CD14-positive monocyte (primary cell): ENCODE data around the gene VIPR1. TPM values are rescaled to one million over a fixed set of nuclear protein-coding genes. Genes with fewer than 3 reads are reported as not detected.

Source experiments
- DNase-seq, 3 donors: peaks; one replicate each; pipeline ENCODE4 v3.0.0-alpha.2; 2011 to 2022
- H2AFZ ChIP-seq: 2 replicates; pipeline ENCODE4 v1.6.0; 2012; ENCODE audit warnings: mild to moderate bottlenecking, low read depth, low read length, inconsistent platforms; ENCODE audit not compliant: insufficient read depth, poor library complexity, severe bottlenecking
- H3K27ac ChIP-seq, 2 donors: 1 replicate in 1 of 2; 2 replicates in 1 of 2; pipeline ENCODE4 v1.5.1; 2012 to 2013; ENCODE audit warnings: low read length in 2 of 2, control low read depth in 1 of 2, inconsistent platforms in 1 of 2, low read depth in 1 of 2, mild to moderate bottlenecking in 1 of 2
- H3K27me3 ChIP-seq, 2 donors: one replicate each; pipeline versions ENCODE4 v1.6.0 to v1.6.1; 2011 to 2013; ENCODE audit warnings: low read length in 2 of 2; ENCODE audit not compliant: control insufficient read depth in 2 of 2, insufficient read depth in 2 of 2
- H3K36me3 ChIP-seq, 2 donors: replicated peaks in 1 of 2; 1 replicate in 1 of 2; 2 replicates in 1 of 2; pipeline versions ENCODE4 v1.5.1 to v1.6.1; 2012 to 2013; ENCODE audit warnings: low read length in 2 of 2, control low read depth in 1 of 2, inconsistent platforms in 1 of 2, mild to moderate bottlenecking in 1 of 2; ENCODE audit not compliant: insufficient read depth in 2 of 2, control insufficient read depth in 1 of 2
- H3K4me1 ChIP-seq, 2 donors: 1 replicate in 1 of 2; 2 replicates in 1 of 2; pipeline versions ENCODE4 v1.5.1 to v1.6.1; 2012 to 2013; ENCODE audit warnings: low read length in 2 of 2, control low read depth in 1 of 2, inconsistent platforms in 1 of 2, mild to moderate bottlenecking in 1 of 2, moderate library complexity in 1 of 2; ENCODE audit not compliant: insufficient read depth in 2 of 2, control insufficient read depth in 1 of 2
- H3K4me2 ChIP-seq: replicated peaks from 2 replicates; pipeline ENCODE3; 2012; ENCODE audit warnings: low read length, moderate library complexity, mild to moderate bottlenecking; ENCODE audit not compliant: poor library complexity, severe bottlenecking; ENCODE audit errors: extremely low read depth
- H3K4me3 ChIP-seq, 3 experiments: fragments of 200-600 bp in 1 of 3; sonication (generic) in 1 of 3; replicated peaks in 1 of 3; 1 replicate in 2 of 3; 2 replicates in 1 of 3; pipeline ENCODE4 v1.5.1; 2011 to 2013; ENCODE audit warnings: low read length in 3 of 3, mild to moderate bottlenecking in 3 of 3, control low read depth in 2 of 3, low read depth in 2 of 3, inconsistent platforms in 1 of 3, moderate library complexity in 1 of 3
- H3K79me2 ChIP-seq: 2 replicates; pipeline ENCODE4 v1.6.0; 2012; ENCODE audit warnings: mild to moderate bottlenecking, control low read depth, inconsistent platforms, low read length, moderate library complexity; ENCODE audit not compliant: insufficient read depth
- H3K9ac ChIP-seq: 2 replicates; pipeline ENCODE4 v1.6.0; 2017; ENCODE audit warnings: low read length, mild to moderate bottlenecking; ENCODE audit not compliant: insufficient read depth, poor library complexity, severe bottlenecking
- H3K9me3 ChIP-seq, 2 donors: replicated peaks in 1 of 2; 1 replicate in 1 of 2; 2 replicates in 1 of 2; pipeline versions ENCODE4 v1.5.1 to v1.6.1; 2012 to 2013; ENCODE audit warnings: low read length in 2 of 2, control low read depth in 1 of 2; ENCODE audit not compliant: control insufficient read depth in 1 of 2, insufficient read depth in 1 of 2
- H4K20me1 ChIP-seq: 2 replicates; pipeline ENCODE4 v1.6.0; 2012; ENCODE audit warnings: mild to moderate bottlenecking, low read length, control low read depth, moderate library complexity; ENCODE audit not compliant: insufficient read depth
- H3K27ac Mint-ChIP-seq, 7 donors: one replicate each; pipeline ENCODE4 v1.8.0; 2020; ENCODE audit warnings: mild to moderate bottlenecking in 7 of 7, mixed read lengths in 7 of 7, moderate library complexity in 6 of 7, inconsistent platforms in 2 of 7
- H3K27me3 Mint-ChIP-seq, 3 donors: one replicate each; pipeline ENCODE4 v1.8.0; 2021 to 2022; ENCODE audit warnings: low read depth in 3 of 3, mild to moderate bottlenecking in 3 of 3, mixed read lengths in 3 of 3, moderate library complexity in 3 of 3, inconsistent platforms in 1 of 3
- H3K36me3 Mint-ChIP-seq, 2 donors: one replicate each; pipeline ENCODE4 v1.8.0; 2020; ENCODE audit warnings: mixed read lengths in 2 of 2, inconsistent platforms in 1 of 2, mild to moderate bottlenecking in 1 of 2
- H3K4me1 Mint-ChIP-seq: one replicate; pipeline ENCODE4 v1.8.0; 2020; ENCODE audit warnings: mild to moderate bottlenecking, mixed read lengths
- H3K4me3 Mint-ChIP-seq, 2 donors: one replicate each; pipeline ENCODE4 v1.8.0; 2020; ENCODE audit warnings: mild to moderate bottlenecking in 2 of 2, mixed read lengths in 2 of 2, moderate library complexity in 1 of 2
- H3K9me3 Mint-ChIP-seq, 7 donors: one replicate each; pipeline ENCODE4 v1.8.0; 2020 to 2022; ENCODE audit warnings: mixed read lengths in 7 of 7, mild to moderate bottlenecking in 6 of 7, moderate library complexity in 6 of 7, inconsistent platforms in 2 of 7
- WGBS: methylation state at CpG from one replicate; pipeline ENCODE4 v1.1.5; 2013; ENCODE audit warnings: missing lambda C conversion rate; ENCODE audit not compliant: insufficient coverage; 5-methylcytosine and 5-hydroxymethylcytosine counted together
- intact Hi-C, 2 donors: fragments of 100-400 bp; cut with micrococcal nuclease; formaldehyde crosslinking; loops; one replicate each; pipeline versions ENCODE4 v1.15.0 to v1.15.1; 2023
- polyA plus RNA-seq, 3 donors: library from polyadenylated mRNA; depleted of rRNA in 1 of 3; unstranded in 2 of 3; stranded (reverse) in 1 of 3; fragments of 300-500 nt in 2 of 3; fragments of >200 nt in 1 of 3; fragmentation: Illumina TruSeq in 2 of 3; gene quantifications; 1 replicate in 2 of 3; 2 replicates in 1 of 3; pipeline ENCODE4 v1.2.3, GENCODE V29; 2012 to 2021
- TF ChIP-seq, protein P1 (sequence below): fragments of 200-600 bp; IDR thresholded peaks from one replicate; pipeline ENCODE4 v1.8.0; 2022; ENCODE audit warnings: antibody characterized with exemption, mild to moderate bottlenecking

VIPR1 gene
- polyA plus RNA-seq, 3 donors, result 15.5 to 80.9 (median 16.0) TPM

GRCh38 chr3:42518800-42519567, 16.5 kb downstream of the VIPR1 start:
- no peaks in the 10 kb centered on the region for H3K79me2 ChIP-seq
- H3K9me3 ChIP-seq, result no peaks in the 10 kb centered on the region
- H3K27ac Mint-ChIP-seq, result peak overlapping the region in 2 of 7 donors; percentile 30 to 37
- TF ChIP-seq, protein P1, sequence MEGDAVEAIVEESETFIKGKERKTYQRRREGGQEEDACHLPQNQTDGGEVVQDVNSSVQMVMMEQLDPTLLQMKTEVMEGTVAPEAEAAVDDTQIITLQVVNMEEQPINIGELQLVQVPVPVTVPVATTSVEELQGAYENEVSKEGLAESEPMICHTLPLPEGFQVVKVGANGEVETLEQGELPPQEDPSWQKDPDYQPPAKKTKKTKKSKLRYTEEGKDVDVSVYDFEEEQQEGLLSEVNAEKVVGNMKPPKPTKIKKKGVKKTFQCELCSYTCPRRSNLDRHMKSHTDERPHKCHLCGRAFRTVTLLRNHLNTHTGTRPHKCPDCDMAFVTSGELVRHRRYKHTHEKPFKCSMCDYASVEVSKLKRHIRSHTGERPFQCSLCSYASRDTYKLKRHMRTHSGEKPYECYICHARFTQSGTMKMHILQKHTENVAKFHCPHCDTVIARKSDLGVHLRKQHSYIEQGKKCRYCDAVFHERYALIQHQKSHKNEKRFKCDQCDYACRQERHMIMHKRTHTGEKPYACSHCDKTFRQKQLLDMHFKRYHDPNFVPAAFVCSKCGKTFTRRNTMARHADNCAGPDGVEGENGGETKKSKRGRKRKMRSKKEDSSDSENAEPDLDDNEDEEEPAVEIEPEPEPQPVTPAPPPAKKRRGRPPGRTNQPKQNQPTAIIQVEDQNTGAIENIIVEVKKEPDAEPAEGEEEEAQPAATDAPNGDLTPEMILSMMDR, result peak; percentile 43
- no peak overlapping the region for H3K9ac ChIP-seq
- H3K4me3 Mint-ChIP-seq, result no peak overlapping the region
- WGBS, result 100% methylated on average over 2 of the region's 6 CpGs
- no peak overlapping the region for H3K27ac ChIP-seq
- no peak overlapping the region for H3K4me2 ChIP-seq
- intact Hi-C loops, result no loop called here
- peaks cover 0 to 4% (median 1%) of the 10 kb centered on the region in 3 donors for H3K27me3 Mint-ChIP-seq
- H3K9me3 Mint-ChIP-seq, result peaks cover 0 to 2% (median 0%) of the 10 kb centered on the region in 7 donors
- peaks cover 28 to 88% of the 10 kb centered on the region in 2 donors for H3K36me3 ChIP-seq
- H3K4me1 Mint-ChIP-seq, result peaks cover 58% of the 10 kb centered on the region
- no peak overlapping the region for H3K4me3 ChIP-seq
- H2AFZ ChIP-seq, result no peak overlapping the region
- peak in 2 of 3 donors; percentile 44 for DNase-seq
- peaks cover 34 to 56% of the 10 kb centered on the region in 2 donors for H3K4me1 ChIP-seq
- peaks cover 4% of the 10 kb centered on the region for H4K20me1 ChIP-seq
- peaks cover 58 to 78% of the 10 kb centered on the region in 2 donors for H3K36me3 Mint-ChIP-seq
- no peaks in the 10 kb centered on the region for H3K27me3 ChIP-seq

- Histone ChIP-seq H3K27me3 (no peaks in the 10 kb centered on the region), H3K9me3 (no peaks in the 10 kb centered on the region), H4K20me1 (peaks cover 4% of the 10 kb centered on the region), H2AFZ (no peak overlapping the region), H3K4me3 (no peak overlapping the region), H3K9ac (no peak overlapping the region), H3K4me1 (peaks cover 37 to 57% of the 10 kb centered on the region in 2 donors), H3K4me2 (no peak overlapping the region), H3K79me2 (no peaks in the 10 kb centered on the region), H3K27ac (no peak overlapping the region), H3K36me3 (peaks cover 23 to 82% of the 10 kb centered on the region in 2 donors)
- H3K4me3 Mint-ChIP-seq, result peak overlapping the region in 1 of 2 donors; percentile 8
- TF ChIP-seq, protein P1, result no peak
- H3K27ac Mint-ChIP-seq, result peak overlapping the region in 3 of 7 donors; percentile 31 to 62 (median 61)
- H3K9me3 Mint-ChIP-seq, result peaks cover 0 to 2% (median 0%) of the 10 kb centered on the region in 7 donors
- WGBS, result no CpG with 5 or more reads among the region's 2 CpGs
- H3K27me3 Mint-ChIP-seq, result peaks cover 0 to 4% (median 1%) of the 10 kb centered on the region in 3 donors
- peaks cover 53 to 73% of the 10 kb centered on the region in 2 donors for H3K36me3 Mint-ChIP-seq
- DNase-seq, result no peak
- H3K4me1 Mint-ChIP-seq, result peaks cover 61% of the 10 kb centered on the region
- intact Hi-C loops, result no loop called here
Measured at GRCh38 chr3:42519568-42519962, 17.1 kb downstream of the VIPR1 start.
